HG02885 (cell line): ENCODE measurements around the gene ICAM5.

ENCODE experiments used
- ATAC-seq: cut with Tn5 transposase; IDR thresholded peaks from one replicate; pipeline ENCODE4 v1.9.1; 2021; ENCODE audit warnings: mild to moderate bottlenecking; ENCODE audit not compliant: unreplicated experiment, poor library complexity

The ICAM5 gene

DNA sequence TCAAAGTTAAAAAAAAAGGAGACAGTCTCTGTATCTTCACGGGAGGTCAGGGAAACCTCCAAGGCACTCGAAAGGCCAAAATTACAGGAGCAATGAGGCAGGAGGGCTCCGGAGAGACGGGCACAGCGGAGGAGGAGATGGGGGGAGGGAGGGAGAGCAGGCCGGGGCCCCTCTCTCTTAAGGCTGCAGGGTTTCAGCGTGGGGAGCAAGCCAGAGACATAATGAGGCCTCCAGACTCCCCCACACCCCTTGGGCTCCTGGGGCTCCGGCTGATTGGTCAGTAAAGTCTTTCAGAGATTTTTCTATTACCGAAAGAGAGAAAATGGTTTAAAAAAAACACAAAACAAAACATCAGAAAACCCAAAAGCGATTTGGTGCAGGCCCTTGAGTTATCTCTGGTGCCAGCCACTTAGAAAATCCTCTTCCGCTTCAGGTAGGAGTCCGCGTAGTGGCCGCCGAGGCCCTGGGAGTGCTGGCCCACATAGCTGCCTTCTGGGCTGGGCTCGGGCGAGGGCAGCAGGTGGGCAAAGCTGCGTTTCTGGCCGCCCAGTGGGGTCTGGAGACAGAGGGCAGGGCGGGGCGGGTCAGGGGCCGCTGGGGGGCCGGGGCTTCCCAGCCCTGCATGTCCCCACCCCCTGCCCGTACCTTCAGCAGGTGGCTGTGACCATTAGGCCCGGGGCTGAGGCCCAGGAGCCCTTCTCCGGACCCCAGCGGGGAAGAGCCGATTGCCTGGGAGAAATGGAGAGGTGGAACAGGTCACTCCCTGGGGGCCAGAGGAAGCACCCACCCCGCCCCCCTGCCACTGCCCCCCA is 27.5 kb downstream of the ICAM5 start:
- ATAC-seq: no peak

DNA sequence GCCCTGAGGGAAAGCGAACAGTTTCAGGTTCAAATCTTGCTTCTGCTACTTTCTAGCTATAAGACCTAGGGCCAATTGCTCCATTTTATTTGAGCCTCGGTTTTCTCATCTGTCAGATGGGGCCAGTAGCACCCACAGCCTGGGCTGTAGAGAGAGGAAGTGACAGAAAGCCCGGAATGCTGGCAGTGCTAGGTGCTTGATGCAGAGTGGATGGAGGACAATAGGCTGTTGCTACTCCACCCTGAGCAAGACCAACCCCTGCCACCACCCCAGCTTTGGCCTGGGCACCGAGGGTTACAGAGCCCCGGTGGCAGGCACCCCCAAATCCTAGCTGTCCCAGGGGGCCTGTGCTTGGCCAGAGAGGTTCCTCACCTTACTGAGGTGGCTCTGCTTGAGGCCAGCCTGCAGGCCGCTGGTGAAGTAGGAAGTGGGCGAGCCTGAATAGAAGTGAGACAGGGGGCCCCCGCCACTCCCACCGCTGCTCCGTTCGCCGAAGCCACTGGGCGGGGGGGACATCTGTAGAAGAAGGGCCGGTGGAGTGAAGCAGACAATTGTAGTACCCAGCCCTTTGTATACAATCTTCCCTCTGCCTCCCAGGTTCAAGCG is 28.2 kb downstream of the ICAM5 start:
- ATAC-seq: no peak

DNA sequence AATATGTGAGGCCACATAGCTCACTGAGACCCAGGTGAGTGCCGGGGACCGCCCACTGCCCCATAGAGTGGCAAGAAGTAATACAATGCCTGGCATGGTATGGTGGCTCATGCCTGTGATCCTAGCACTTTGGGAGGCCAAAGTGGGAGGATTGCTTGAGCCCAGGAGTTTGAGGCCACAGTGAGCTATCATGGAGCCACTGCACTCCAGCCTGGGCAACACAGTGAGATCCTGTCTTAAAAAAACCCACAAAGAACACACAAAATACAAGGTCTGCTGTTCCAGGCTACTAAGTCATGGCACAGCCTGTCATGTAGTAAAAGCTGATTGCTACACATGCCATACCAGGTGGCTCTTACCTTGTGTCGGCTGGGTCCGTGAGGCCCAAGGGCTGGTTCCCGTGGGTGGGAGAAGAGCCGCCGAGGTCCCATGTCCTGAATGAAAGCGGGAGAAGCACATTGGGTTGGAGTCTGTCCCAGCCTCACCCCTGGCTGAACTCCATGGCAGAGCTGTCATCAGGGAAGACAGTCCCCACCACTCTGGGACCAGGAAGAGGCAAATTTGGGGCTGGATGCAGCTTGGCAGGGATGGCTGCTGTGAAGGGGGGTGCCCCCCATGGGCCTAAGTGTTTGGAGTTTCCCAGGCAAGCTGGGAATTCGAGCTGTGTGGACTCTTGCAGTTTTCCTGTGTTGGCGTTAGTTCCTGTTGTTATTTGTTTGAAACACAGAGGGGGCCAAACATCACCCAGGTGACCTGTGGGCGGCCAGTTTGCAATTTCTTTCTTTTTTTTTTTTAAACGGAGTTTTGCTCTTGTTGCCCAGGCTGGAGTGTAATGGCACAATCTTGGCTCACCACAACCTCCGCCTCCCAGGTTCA is 29.3 kb downstream of the ICAM5 start:
- ATAC-seq: no peak

GRCh38 chr19:10320602-10321416 is 31.1 kb downstream of the ICAM5 start:
- no peak for ATAC-seq

DNA sequence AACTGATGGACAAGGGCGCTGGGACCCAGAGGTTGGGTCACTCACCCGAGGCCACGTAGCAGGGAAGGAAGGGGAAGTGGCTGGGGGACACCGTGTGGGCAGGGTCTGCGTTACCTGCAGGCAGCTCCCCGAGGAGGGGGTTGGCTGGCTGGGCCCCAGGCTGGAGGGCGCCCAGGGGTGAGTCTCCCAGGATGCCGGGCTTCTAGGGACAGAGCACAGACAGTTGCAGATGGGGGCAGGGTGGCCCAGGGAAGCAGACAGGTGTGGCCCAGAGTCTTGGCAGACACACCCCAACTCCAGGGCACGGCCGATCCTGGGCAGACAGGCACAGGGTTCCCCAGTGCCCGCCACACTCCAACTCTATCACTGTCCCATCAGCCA is 31.7 kb downstream of the ICAM5 start:
- ATAC-seq: no peak

DNA sequence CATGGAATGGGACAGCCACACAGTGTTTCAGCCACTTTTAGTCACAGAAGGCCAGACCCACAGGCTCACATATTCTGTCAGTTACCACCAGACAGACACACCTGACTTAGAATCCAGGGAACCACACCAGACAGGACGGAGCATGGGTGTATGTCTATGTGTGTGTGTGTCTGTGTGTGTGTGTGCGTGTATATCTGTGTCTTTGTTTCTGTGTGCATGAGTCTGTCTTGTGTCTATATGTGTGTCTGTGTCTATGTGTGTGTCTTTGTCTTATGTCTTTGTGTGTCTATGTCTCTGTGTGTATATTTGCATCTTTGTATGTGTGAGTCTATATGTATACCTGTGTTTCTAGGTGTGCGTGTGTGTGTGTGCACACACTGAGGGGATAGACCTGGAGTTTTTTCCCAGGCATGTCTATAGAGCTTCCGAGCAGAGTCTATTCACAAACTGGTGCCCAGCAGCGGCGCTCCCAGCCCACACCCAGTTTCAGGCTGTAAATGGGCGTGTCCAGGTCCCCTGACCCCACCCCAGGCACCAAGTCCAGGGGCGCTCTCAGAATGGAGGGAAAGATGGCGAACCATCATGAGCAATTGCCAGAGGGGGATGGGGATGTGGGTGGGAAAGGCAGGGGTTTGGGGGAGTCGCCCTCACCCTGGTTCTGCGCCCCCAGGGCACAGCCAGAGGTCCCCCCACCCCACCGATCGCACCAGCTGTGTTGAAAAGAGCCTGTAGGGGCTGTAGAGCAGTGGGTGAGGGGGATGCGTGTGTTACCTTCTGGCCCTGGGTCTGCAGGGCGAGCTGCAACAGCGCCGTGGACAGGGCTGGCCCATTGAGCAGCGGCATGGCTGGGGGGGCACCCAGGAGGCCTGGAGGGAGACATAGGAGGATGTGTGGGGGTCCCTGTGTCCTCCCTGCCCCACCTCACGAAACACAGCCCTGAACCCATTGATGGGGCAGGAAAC is 32.4 kb downstream of the ICAM5 start:
- ATAC-seq: no peak

DNA sequence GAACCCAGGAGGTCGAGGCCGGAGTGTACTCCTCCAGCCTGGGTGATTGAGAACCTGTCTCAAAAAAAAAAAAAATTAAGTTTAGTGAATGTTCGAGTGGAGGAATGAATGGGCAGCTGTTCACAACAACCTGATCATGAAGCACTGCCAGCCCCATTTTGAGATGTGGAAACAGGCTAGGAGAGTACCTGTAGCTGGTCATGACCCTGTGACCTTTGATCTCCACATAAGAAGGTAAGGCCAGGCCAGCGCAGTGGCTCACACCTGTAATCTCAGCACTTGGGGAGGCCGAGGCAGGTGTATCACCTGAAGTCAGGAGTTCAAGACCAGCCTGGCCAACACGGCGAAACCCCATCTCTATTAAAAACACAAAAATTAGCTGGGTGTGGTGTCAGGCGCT is 36.0 kb downstream of the ICAM5 start:
- no peak for ATAC-seq

GRCh38 chr19:10327793-10328192 is 38.0 kb downstream of the ICAM5 start:
- no peak for ATAC-seq

DNA sequence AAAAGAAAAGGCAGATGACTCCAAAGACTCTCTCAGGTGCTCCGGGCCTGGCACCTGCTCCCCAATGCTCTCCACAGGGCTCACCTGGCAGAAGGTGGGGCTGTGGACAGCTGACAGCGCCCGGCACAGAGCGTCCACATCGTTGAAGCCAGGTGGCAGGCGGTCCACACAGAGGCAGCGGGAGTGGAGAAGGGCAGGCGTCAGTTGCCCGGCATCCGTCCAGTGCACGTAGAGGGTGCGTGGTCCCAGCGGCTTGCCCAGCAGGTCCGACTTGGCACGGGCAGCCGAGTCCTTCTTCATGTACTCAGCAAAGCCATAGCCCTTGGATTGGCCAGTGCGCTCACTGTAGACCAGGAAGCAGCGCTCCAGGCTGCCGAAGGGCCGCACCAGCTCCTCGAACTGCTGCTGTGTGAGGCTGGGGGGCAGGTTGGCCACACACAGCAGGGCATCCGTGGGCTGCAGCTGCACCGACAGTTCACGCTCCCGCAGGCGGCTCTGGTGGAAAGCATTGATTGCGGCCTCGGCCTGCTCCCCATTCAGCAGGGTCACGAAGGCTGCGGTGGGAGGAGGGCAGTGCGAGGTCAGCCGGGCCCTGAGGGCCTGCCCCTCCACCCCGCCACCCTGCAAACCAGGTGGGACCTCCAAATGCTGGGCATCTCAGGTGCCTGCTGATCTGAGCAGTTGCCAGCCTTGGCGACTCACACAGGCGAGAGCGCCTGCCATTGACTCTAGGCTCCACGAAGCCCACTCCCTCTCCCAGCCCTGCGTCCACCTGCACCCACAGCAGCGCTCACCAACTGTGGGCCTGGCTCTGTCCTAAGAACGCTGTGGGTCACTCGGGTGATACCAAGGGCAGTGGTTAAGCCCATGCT is 39.0 kb downstream of the ICAM5 start:
- ATAC-seq: no peak

DNA sequence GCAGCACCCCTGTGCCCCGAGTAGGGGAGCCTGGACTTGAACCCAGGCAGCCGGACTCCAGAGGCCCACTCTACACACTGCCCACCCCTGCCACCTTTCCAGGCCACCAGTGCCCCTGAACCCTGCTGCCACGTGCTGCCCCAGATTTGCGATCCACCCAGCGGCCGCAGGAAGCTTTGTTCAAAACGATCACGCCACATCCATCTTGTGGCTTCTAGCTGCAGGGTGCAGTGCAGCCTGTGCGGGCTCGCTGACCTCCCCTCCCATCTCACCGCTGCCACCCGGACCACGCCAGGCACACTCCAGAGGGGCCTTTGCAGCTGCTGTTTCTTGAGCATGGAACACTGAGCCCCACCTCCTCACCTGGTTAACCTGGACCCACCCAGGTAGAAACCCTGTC is 39.8 kb downstream of the ICAM5 start:
- ATAC-seq: no peak

DNA sequence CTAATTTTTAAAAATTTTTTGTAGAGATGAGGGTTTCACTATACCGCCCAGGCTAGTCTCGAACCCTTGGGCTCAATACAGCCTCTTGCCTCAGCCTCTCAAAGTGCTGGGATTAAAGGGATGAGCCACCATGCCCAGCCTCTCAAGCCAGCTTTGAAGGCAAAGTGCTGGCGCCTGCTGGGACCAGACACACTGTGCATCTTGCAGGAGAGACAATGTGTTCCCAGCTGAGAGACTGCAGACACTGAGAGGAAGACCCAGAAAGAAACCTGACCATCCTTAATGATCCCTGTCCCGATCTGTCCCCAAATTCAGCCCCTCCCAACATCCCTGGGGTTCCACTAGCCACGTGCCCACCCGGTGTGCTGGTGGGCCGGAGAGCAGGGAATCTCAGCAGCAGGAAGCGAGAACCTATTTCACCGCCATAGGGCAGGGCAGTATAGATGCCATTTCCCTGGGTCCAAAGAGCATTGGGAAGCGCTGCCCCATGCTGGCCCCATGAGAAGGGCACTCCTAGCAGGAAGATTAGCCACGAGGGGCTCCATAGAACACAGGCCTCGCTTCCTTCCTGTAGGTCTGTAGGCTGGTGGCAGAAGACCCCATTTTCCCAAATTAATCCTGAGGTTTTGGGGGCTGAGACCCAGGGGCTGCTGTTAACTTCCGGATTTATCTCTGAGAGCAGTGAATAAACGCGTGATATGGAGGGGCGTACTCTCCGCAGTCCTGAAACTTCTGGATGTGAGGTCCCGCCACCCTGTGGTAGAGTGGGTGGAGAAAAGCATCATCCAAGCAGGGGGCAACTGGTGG is 42.6 kb downstream of the ICAM5 start:
- no peak for ATAC-seq

- ATAC-seq: peak; percentile 88
Measured at GRCh38 chr19:10332965-10333757, 43.4 kb downstream of the ICAM5 start, which contains the start of gene RAVER1. Gene RAVER1, minus strand, starts transcription at chr19:10333529. Its CDS starts 22 bp downstream, at chr19:10333507.

GRCh38 chr19:10333758-10334587 is 44.2 kb downstream of the ICAM5 start:
- peak; percentile 13 for ATAC-seq

- no peak for ATAC-seq
Measured at GRCh38 chr19:10334588-10335351, 45.0 kb downstream of the ICAM5 start.
